ENCODE measurements around the gene ZCCHC13.
"Not testable (repeated sequence)": the region's sequence is repeated elsewhere in the genome, so short reads cannot be mapped to it uniquely, and the experiment has no call there.

The ZCCHC13 gene

DNA sequence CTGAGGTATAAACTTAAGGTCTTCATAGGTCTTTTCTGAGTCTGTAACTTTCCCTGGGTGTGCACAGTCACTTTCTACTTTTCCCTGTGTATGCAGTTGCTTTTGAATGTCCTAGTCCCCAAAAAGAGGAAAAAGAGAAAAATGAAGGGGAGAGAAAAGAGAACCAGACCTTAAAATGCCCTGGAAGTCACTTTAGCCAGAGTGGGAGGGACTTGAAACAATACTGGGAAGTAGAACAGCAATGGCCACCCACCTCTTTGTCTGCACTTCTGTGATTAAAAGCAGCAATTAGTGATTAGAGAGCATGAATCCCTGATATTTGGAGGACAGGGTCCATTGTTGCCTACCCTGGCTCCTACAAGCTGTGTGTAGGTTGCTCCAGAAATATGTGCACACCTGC, 36.1 kb downstream of the ZCCHC13 start:
- no peak for DNase-seq (ENCODE audit: low read depth)
- no peak overlapping the region for H3K4me3 ChIP-seq (ENCODE audit: low read depth, low read length)
- TF ChIP-seq, protein P1, sequence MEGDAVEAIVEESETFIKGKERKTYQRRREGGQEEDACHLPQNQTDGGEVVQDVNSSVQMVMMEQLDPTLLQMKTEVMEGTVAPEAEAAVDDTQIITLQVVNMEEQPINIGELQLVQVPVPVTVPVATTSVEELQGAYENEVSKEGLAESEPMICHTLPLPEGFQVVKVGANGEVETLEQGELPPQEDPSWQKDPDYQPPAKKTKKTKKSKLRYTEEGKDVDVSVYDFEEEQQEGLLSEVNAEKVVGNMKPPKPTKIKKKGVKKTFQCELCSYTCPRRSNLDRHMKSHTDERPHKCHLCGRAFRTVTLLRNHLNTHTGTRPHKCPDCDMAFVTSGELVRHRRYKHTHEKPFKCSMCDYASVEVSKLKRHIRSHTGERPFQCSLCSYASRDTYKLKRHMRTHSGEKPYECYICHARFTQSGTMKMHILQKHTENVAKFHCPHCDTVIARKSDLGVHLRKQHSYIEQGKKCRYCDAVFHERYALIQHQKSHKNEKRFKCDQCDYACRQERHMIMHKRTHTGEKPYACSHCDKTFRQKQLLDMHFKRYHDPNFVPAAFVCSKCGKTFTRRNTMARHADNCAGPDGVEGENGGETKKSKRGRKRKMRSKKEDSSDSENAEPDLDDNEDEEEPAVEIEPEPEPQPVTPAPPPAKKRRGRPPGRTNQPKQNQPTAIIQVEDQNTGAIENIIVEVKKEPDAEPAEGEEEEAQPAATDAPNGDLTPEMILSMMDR (IDR thresholded peaks at IDR 0.05; ENCODE audit: low read depth, low read length, missing control alignments) = no peak
- in situ Hi-C loops (cut with HindIII; ENCODE audit: low sequenced_read_pairs) = no loop called here

DNA sequence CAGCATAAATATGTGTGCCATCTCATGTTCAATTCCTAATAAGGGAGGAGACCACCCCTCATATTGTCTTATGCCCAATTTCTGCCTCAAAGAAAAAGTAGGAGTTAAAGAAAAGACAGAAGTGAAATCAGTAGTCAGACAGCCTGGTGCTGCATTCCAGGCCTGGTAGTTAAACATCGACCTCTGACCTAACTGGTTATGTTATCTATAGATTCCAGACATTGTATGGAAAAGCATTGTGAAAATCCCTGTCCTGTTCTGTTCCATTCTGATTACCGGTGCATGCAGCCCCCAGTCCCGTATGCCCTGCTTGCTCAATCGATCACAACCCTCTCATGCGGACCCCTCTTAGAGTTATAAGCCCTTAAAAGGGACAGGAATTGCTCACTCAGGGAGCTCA, 38.2 kb downstream of the ZCCHC13 start:
- in situ Hi-C loops (cut with HindIII; ENCODE audit: low sequenced_read_pairs); H3K4me3 ChIP-seq (ENCODE audit: low read depth, low read length); DNase-seq (ENCODE audit: low read depth): not testable (repeated sequence)

DNA sequence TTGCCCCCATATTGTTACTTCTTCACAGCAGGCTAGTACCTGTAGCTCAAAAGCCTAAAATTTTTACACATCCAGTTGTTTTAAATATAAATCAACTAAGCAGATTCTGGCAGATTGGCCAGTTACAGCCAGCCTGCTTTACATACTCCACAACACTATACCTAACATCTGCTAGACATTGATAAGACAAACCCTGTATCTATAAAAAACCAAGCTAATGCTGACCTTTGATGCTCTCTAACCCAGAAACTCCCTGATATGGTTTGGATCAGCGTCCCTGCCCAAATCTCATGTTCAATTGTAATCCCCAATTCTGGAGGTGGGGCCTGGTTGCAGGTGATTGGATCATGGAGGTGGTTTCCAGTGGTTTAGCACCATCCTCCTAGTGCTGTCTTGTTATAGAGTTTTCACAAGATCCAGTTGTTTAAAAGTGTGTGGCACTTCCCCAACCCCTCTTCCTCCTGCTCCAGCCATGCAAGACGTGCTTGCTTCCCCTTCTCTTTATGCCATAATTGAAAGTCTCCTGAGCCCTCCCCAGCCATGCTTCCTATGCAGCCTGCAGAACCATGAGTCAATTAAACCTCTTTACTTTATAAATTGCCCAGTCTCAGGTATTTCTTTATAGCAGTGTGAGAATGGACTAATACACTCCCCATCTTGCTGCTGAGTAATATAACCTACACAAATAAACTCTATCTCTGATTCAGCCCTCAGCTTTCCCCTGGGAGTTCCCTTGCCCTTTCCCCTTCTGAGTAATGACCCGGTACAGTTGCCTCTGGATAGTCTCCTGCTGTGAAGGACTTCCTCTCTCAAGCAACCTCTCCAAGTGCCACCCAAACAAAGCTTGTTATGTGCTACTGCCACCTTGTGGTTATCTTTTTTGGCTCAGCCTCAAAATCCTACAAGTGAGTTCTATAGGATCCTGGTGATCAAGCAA, 39.6 kb downstream of the ZCCHC13 start:
- H3K4me3 ChIP-seq (ENCODE audit: low read depth, low read length) = no peak overlapping the region
- TF ChIP-seq, protein P1 (IDR thresholded peaks at IDR 0.05; ENCODE audit: low read depth, low read length, missing control alignments) = peak; percentile 46
- DNase-seq (ENCODE audit: low read depth) = peak; percentile 86
- in situ Hi-C loops (cut with HindIII; ENCODE audit: low sequenced_read_pairs) = no loop called here

DNA sequence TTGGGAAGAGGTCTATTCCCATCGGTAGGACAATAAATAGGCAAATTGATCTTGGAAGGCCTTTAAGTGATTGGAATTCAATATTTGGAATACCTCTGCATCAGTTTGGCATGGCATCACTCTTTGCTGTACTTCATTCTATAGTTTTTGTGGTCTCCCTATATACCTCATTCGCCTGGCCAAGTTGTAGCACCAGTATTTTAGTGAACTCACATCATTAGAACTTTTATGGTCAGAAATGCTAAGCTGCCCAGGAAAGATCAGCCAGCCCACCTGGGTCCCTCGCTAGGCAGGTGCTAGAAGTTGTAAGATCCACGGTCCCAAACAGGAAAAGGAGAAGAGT, 40.3 kb downstream of the ZCCHC13 start:
- in situ Hi-C loops (cut with HindIII; ENCODE audit: low sequenced_read_pairs) = no loop called here
- TF ChIP-seq, protein P1 (IDR thresholded peaks at IDR 0.05; ENCODE audit: low read depth, low read length, missing control alignments) = no peak
- no peak overlapping the region for H3K4me3 ChIP-seq (ENCODE audit: low read depth, low read length)
- no peak for DNase-seq (ENCODE audit: low read depth)

DNA sequence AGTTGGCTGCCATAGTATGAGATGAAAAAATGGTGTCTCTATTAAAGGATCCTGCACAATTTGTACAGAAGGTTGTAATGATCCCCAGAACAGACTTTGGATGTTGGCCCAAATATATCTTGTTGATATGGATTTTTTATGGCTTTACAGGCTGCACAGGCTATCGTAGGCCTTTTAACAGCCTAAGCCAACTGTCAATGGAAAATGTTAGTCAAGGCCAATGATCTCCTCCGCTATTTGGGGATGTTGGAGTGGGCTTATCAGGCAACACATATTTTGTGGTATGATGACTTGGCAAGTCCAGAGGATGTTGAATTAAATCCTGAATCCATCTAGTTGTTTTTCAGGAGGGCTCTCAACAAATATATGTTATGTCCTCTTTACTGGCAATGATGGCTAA, 42.1 kb downstream of the ZCCHC13 start:
- TF ChIP-seq, protein P1 (IDR thresholded peaks at IDR 0.05; ENCODE audit: low read depth, low read length, missing control alignments) = no peak
- in situ Hi-C loops (cut with HindIII; ENCODE audit: low sequenced_read_pairs) = no loop called here
- H3K4me3 ChIP-seq (ENCODE audit: low read depth, low read length) = no peak overlapping the region
- DNase-seq (ENCODE audit: low read depth) = no peak

DNA sequence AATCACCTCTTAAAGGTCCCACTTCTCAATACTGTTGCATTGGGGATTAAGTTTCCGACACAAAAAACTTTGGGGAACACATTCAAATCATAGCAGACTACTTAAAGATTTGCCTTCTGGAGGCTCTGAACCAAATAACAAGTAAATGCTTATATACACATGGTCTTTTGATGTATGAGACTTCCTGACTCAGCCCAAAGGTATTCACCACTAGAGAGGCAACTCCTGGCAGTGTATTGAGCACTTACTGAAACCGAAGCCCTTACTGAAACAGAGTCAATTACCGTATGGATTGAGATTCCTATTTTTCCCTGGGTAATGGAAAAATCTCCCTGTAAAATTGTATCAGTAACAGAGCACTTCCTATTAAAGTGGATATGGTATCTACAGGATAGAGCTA, 45.4 kb downstream of the ZCCHC13 start:
- peak; percentile 58 for DNase-seq (ENCODE audit: low read depth)
- no peak overlapping the region for H3K4me3 ChIP-seq (ENCODE audit: low read depth, low read length)
- in situ Hi-C loops (cut with HindIII; ENCODE audit: low sequenced_read_pairs) = no loop called here
- TF ChIP-seq, protein P1 (IDR thresholded peaks at IDR 0.05; ENCODE audit: low read depth, low read length, missing control alignments) = no peak

DNA sequence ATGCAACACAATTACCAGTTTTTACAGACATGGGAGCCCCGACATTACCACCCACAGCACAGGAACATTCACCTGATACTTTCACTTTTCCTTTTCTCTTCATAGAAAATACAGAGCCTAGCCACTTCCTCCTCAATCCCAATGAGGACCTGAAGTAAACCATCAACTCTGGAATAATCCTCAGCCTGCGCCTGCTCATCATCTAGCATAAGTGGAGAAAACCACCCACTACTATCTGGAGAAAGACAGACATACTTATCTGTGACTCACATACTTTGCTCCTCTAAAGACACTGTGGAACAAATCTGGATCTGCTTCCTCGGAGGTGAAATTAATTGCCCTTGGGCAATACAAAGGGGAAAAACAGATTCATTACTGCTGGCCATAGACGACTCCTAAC, 47.8 kb downstream of the ZCCHC13 start:
- TF ChIP-seq, protein P1 (IDR thresholded peaks at IDR 0.05; ENCODE audit: low read depth, low read length, missing control alignments) = no peak
- no peak overlapping the region for H3K4me3 ChIP-seq (ENCODE audit: low read depth, low read length)
- no peak for DNase-seq (ENCODE audit: low read depth)
- in situ Hi-C loops (cut with HindIII; ENCODE audit: low sequenced_read_pairs) = no loop called here

Measured in astrocyte of the cerebellum (primary cell).